Left lung (tissue), 10 donors: ENCODE results near the gene WNT5B. TPM values are rescaled to one million over a fixed set of nuclear protein-coding genes. Genes with fewer than 3 reads are reported as not detected.
A peak's percentile ranks its signal among the peaks of the same experiment; 100 is the strongest.

Experiments used
- ATAC-seq: fragments of 200-7000 bp; cut with Tn5 transposase; one replicate; pipeline ENCODE4 v1.9.1; 2020; ENCODE audit warnings: moderate library complexity
- DNase-seq, 4 donors: peaks; one replicate each; pipeline ENCODE4 v3.0.0-alpha.2; 2013 to 2020
- H3K27ac ChIP-seq, 2 donors: fragments of 200-600 bp; sonication (generic) in 1 of 2; one replicate each; pipeline versions ENCODE4 v1.5.0 to v1.8.0; 2020 to 2021
- H3K27me3 ChIP-seq, 2 donors: fragments of 200-600 bp; sonication (generic) in 1 of 2; one replicate each; pipeline versions ENCODE4 v1.5.0 to v1.8.0; 2020 to 2021
- H3K36me3 ChIP-seq, 2 donors: fragments of 200-600 bp; sonication (generic) in 1 of 2; one replicate each; pipeline versions ENCODE4 v1.5.0 to v1.8.0; 2020 to 2021
- H3K4me1 ChIP-seq, 2 donors: fragments of 200-600 bp; one replicate each; pipeline ENCODE4 v1.8.0; 2021
- H3K4me3 ChIP-seq, 2 donors: fragments of 200-600 bp; sonication (generic) in 1 of 2; one replicate each; pipeline versions ENCODE4 v1.5.0 to v1.8.0; 2020 to 2021; ENCODE audit warnings: mild to moderate bottlenecking in 1 of 2
- H3K9me3 ChIP-seq, 2 donors: fragments of 200-600 bp; sonication (generic) in 1 of 2; one replicate each; pipeline versions ENCODE4 v1.5.0 to v1.8.0; 2020 to 2021
- intact Hi-C, 2 donors: fragments of 100-400 bp; cut with DNase I; formaldehyde crosslinking; loops; one replicate each; pipeline versions ENCODE4 v1.11.2 to v1.14.2; 2022
- polyA plus RNA-seq, 6 donors: library from polyadenylated mRNA; unstranded; fragments of 120-200 nt; gene quantifications; one replicate each; pipeline ENCODE4 v1.2.1, GENCODE V29; 2013; ENCODE audit not compliant: insufficient read length in 6 of 6
- total RNA-seq, 2 donors: library from RNA; stranded (reverse); fragmentation: NEBNext Ultra II Directional; extraction: Animal tissue kit (Norgen Biotek cat#: 25700); gene quantifications; one replicate each; pipeline ENCODE4 v1.2.1, GENCODE V29; 2021
- TF ChIP-seq, protein P1 (sequence below), 2 donors: fragments of 200-600 bp; sonication (generic) in 1 of 2; IDR thresholded peaks; one replicate each; pipeline versions ENCODE4 v1.5.0 to v1.8.0; 2021; ENCODE audit warnings: antibody characterized with exemption in 2 of 2
- donor health status: DM: no; HTN: yes; CAD: no.
- donor health status: DM: no; HTN: no; CAD: no.

The WNT5B gene
- total and polyA plus RNA-seq, 8 donors = 3.3 to 8.8 (median 6.7) TPM

- ATAC-seq (no peak), DNase-seq (no peak)
- TF ChIP-seq, protein P1, sequence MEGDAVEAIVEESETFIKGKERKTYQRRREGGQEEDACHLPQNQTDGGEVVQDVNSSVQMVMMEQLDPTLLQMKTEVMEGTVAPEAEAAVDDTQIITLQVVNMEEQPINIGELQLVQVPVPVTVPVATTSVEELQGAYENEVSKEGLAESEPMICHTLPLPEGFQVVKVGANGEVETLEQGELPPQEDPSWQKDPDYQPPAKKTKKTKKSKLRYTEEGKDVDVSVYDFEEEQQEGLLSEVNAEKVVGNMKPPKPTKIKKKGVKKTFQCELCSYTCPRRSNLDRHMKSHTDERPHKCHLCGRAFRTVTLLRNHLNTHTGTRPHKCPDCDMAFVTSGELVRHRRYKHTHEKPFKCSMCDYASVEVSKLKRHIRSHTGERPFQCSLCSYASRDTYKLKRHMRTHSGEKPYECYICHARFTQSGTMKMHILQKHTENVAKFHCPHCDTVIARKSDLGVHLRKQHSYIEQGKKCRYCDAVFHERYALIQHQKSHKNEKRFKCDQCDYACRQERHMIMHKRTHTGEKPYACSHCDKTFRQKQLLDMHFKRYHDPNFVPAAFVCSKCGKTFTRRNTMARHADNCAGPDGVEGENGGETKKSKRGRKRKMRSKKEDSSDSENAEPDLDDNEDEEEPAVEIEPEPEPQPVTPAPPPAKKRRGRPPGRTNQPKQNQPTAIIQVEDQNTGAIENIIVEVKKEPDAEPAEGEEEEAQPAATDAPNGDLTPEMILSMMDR (IDR thresholded peaks at IDR 0.05) = no peak
- no peak overlapping the region for H3K4me3 ChIP-seq
- H3K27me3 ChIP-seq = peaks cover 6 to 38% of the 10 kb centered on the region in 2 donors
- no peaks in the 10 kb centered on the region for H3K36me3 ChIP-seq
- H3K4me1 ChIP-seq = peaks cover 9 to 58% of the 10 kb centered on the region in 2 donors
- H3K9me3 ChIP-seq = no peaks in the 10 kb centered on the region
- intact Hi-C loops = loop anchor here in 1 of 2 donors (10.0 kb wide), 1 partner anchor 301 kb away; no protein-coding TSS in a partner anchor
- no peak overlapping the region for H3K27ac ChIP-seq
Measured at GRCh38 chr12:1633459-1633858, 4.4 kb downstream of the WNT5B start.

- H3K36me3 ChIP-seq = no peaks in the 10 kb centered on the region
- DNase-seq (no peak), ATAC-seq (no peak)
- H3K4me3 ChIP-seq = no peak overlapping the region
- TF ChIP-seq, protein P1 (IDR thresholded peaks at IDR 0.05) = no peak
- peaks cover 9 to 58% of the 10 kb centered on the region in 2 donors for H3K4me1 ChIP-seq
- intact Hi-C loops = loop anchor here in 1 of 2 donors (10.0 kb wide), 1 partner anchor 301 kb away; no protein-coding TSS in a partner anchor
- peaks cover 6 to 31% of the 10 kb centered on the region in 2 donors for H3K27me3 ChIP-seq
- no peak overlapping the region for H3K27ac ChIP-seq
- no peaks in the 10 kb centered on the region for H3K9me3 ChIP-seq
Measured at GRCh38 chr12:1634149-1634548, 5.1 kb downstream of the WNT5B start.

DNA sequence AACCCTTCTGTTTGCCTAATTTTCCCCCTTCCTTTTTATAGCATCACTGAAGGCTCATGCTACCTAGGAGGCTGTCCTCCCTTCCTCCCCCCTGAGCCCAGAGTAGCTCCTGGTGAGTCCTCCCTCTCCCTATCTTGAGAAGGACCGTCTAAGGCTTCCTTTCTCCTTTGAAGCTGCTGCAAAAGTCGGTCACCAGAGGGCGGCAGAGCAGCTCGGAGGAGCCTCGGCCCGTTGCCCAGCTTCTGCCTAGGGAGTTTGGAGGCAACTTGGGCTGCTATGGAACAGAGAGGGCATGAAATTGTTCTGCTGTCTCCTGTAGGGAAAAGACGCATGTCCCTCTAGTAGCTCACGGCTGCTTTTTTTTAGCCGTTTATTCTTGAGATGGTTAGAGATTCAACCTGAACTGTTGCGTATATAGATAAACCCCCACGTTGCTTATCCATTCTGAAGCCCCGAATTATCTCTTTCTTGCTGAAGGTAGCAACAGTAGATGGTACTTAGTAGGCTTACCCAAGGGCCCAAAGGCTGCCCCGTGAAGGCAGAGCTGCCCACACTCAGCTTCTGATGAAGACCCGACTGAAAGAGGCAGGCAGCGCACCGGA, 5.7 kb downstream of the WNT5B start:
- H3K36me3 ChIP-seq = no peaks in the 10 kb centered on the region
- peaks cover 6 to 26% of the 10 kb centered on the region in 2 donors for H3K27me3 ChIP-seq
- no peaks in the 10 kb centered on the region for H3K9me3 ChIP-seq
- peaks cover 9 to 52% of the 10 kb centered on the region in 2 donors for H3K4me1 ChIP-seq
- TF ChIP-seq, protein P1 (IDR thresholded peaks at IDR 0.05) = peak; percentile 71 to 80
- H3K4me3 ChIP-seq = no peak overlapping the region
- peak; percentile 82 for ATAC-seq
- DNase-seq = peak in 3 of 4 donors; percentile 80 to 93 (median 81)
- intact Hi-C loops = loop anchor here in 1 of 2 donors (10.0 kb wide), 1 partner anchor 300 kb away; no protein-coding TSS in a partner anchor
- no peak overlapping the region for H3K27ac ChIP-seq

GRCh38 chr12:1635301-1636095, 6.5 kb downstream of the WNT5B start:
- peaks cover 0 to 18% of the 10 kb centered on the region in 2 donors for H3K27me3 ChIP-seq
- H3K27ac ChIP-seq = peak overlapping the region in 1 of 2 donors; percentile 51
- no peaks in the 10 kb centered on the region for H3K36me3 ChIP-seq
- no peak for DNase-seq
- peak; percentile 27 for ATAC-seq
- H3K4me1 ChIP-seq = peaks cover 3 to 44% of the 10 kb centered on the region in 2 donors
- intact Hi-C loops = loop anchor here in 1 of 2 donors (10.0 kb wide), 1 partner anchor 299 kb away; no protein-coding TSS in a partner anchor
- no peaks in the 10 kb centered on the region for H3K9me3 ChIP-seq
- TF ChIP-seq, protein P1 (IDR thresholded peaks at IDR 0.05) = no peak
- H3K4me3 ChIP-seq = no peak overlapping the region

DNA sequence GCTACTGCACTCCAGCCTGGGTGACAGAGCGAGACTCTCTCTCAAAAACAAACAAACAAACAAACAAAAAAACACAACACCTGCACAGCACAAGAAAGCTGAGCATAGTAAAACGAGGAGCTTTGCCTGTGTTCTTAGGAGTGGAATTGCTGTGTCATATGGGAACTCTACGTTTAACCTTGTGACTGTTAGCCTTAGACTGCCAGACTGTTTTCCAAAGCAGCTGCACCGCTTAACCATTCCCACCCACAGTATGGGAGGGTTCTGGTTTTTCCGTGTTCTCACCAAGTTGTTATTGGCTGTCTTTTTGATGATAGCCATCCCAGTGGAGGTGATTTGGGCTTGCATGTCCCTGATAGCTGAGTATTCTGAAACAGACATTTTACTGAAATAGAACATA, 9.2 kb downstream of the WNT5B start:
- intact Hi-C loops = loop anchor here in 1 of 2 donors (10.0 kb wide), 1 partner anchor 297 kb away; no protein-coding TSS in a partner anchor
- H3K27ac ChIP-seq = no peak overlapping the region

More for the DNA sequence above, 9.2 kb downstream of the WNT5B start:
- H3K36me3 ChIP-seq = no peaks in the 10 kb centered on the region
- no peak overlapping the region for H3K4me3 ChIP-seq
- TF ChIP-seq, protein P1 (IDR thresholded peaks at IDR 0.05) = no peak
- H3K9me3 ChIP-seq = no peaks in the 10 kb centered on the region
- H3K27me3 ChIP-seq = no peaks in the 10 kb centered on the region
- no peak for DNase-seq
- peaks cover 0 to 31% of the 10 kb centered on the region in 2 donors for H3K4me1 ChIP-seq
- ATAC-seq = no peak
